Liver (tissue), 9 donors: ENCODE measurements around the gene HDGFL3. TPM values are rescaled to one million over a fixed set of nuclear protein-coding genes. Genes with fewer than 3 reads are reported as not detected.

Source experiments
- DNase-seq: peaks from one replicate; pipeline ENCODE4 v3.0.0-alpha.2; 2017; ENCODE audit warnings: low spot score
- H3K27ac ChIP-seq, 2 donors: one replicate each; pipeline ENCODE4 v1.7.0; 2013; ENCODE audit warnings: inconsistent platforms in 2 of 2, low read length in 2 of 2, control low read depth in 1 of 2, low read depth in 1 of 2, mild to moderate bottlenecking in 1 of 2
- H3K27me3 ChIP-seq, 4 donors: one replicate each; pipeline versions ENCODE4 v1.6.1 to v1.7.0; 2013; ENCODE audit warnings: low read length in 3 of 4, inconsistent platforms in 1 of 4, mild to moderate bottlenecking in 1 of 4, moderate library complexity in 1 of 4; ENCODE audit not compliant: control insufficient read depth in 4 of 4, insufficient read depth in 4 of 4
- H3K36me3 ChIP-seq, 4 donors: one replicate each; pipeline versions ENCODE4 v1.6.1 to v1.7.0; 2013; ENCODE audit warnings: low read length in 3 of 4, mild to moderate bottlenecking in 3 of 4, low read depth in 1 of 4, moderate library complexity in 1 of 4; ENCODE audit not compliant: control insufficient read depth in 4 of 4, insufficient read depth in 3 of 4
- H3K4me1 ChIP-seq, 4 donors: one replicate each; pipeline versions ENCODE4 v1.6.1 to v1.7.0; 2013; ENCODE audit warnings: low read length in 3 of 4, mild to moderate bottlenecking in 3 of 4, moderate library complexity in 1 of 4; ENCODE audit not compliant: control insufficient read depth in 4 of 4, insufficient read depth in 4 of 4
- H3K4me3 ChIP-seq, 3 donors: one replicate each; pipeline versions ENCODE4 v1.6.1 to v1.7.0; 2013; ENCODE audit warnings: low read length in 3 of 3, control low read depth in 1 of 3, low read depth in 1 of 3, mild to moderate bottlenecking in 1 of 3
- H3K9ac ChIP-seq, 2 donors: one replicate each; pipeline ENCODE4 v1.7.0; 2013; ENCODE audit warnings: low read length in 2 of 2, mild to moderate bottlenecking in 2 of 2, moderate library complexity in 2 of 2, control low read depth in 1 of 2, low read depth in 1 of 2
- H3K9me3 ChIP-seq, 4 donors: one replicate each; pipeline versions ENCODE4 v1.6.1 to v1.7.0; 2013; ENCODE audit warnings: low read length in 3 of 4; ENCODE audit not compliant: control insufficient read depth in 4 of 4
- ATF3 ChIP-seq: IDR thresholded peaks from 2 replicates; pipeline ENCODE4 v1.6.1; 2016; ENCODE audit warnings: antibody characterized with exemption
- CTCF ChIP-seq: fragments of 150-350 bp; IDR thresholded peaks from 2 replicates; pipeline ENCODE4 v1.5.1; 2017; ENCODE audit warnings: improper control_type of control experiment, low read depth, low read length; ENCODE audit not compliant: missing input control
- FOXA1 ChIP-seq: IDR thresholded peaks from 2 replicates; pipeline ENCODE4 v1.6.1; 2016; ENCODE audit warnings: antibody characterized with exemption
- FOXA2 ChIP-seq: IDR thresholded peaks from 2 replicates; pipeline ENCODE4 v1.6.1; 2016; ENCODE audit warnings: antibody characterized with exemption
- GABPA ChIP-seq, 2 donors: IDR thresholded peaks in 1 of 2; conservative IDR thresholded peaks in 1 of 2; 2 replicates each; pipeline ENCODE4 v1.6.1; 2016; ENCODE audit warnings: antibody characterized with exemption in 2 of 2, mild to moderate bottlenecking in 1 of 2, moderate library complexity in 1 of 2
- HNF4A ChIP-seq, 2 donors: conservative IDR thresholded peaks; 2 replicates each; pipeline ENCODE4 v1.6.1; 2016; ENCODE audit warnings: antibody characterized with exemption in 2 of 2, mild to moderate bottlenecking in 2 of 2
- HNF4G ChIP-seq: IDR thresholded peaks from 2 replicates; pipeline ENCODE4 v1.6.1; 2016; ENCODE audit warnings: antibody characterized with exemption
- JUND ChIP-seq, 2 donors: IDR thresholded peaks; 2 replicates each; pipeline ENCODE4 v1.6.1; 2016; ENCODE audit warnings: antibody characterized with exemption in 2 of 2
- MAX ChIP-seq: IDR thresholded peaks from 2 replicates; pipeline ENCODE4 v1.6.1; 2016; ENCODE audit warnings: antibody characterized with exemption
- RAD21 ChIP-seq, 2 donors: IDR thresholded peaks; 2 replicates each; pipeline ENCODE4 v1.6.1; 2016; ENCODE audit warnings: antibody characterized with exemption in 2 of 2, mild to moderate bottlenecking in 2 of 2
- REST ChIP-seq: IDR thresholded peaks from 2 replicates; pipeline ENCODE4 v1.6.1; 2016; ENCODE audit warnings: antibody characterized with exemption, mild to moderate bottlenecking
- RXRA ChIP-seq, 2 donors: IDR thresholded peaks; 2 replicates each; pipeline ENCODE4 v1.6.1; 2017 to 2018; ENCODE audit warnings: antibody characterized with exemption in 2 of 2, mild to moderate bottlenecking in 1 of 2
- SP1 ChIP-seq: IDR thresholded peaks from 2 replicates; pipeline ENCODE4 v1.6.1; 2018; ENCODE audit warnings: antibody characterized with exemption, mild to moderate bottlenecking
- TAF1 ChIP-seq: conservative IDR thresholded peaks from 2 replicates; pipeline ENCODE4 v1.6.1; 2016; ENCODE audit warnings: antibody characterized with exemption, mild to moderate bottlenecking
- YY1 ChIP-seq: IDR thresholded peaks from 2 replicates; pipeline ENCODE4 v1.6.1; 2016; ENCODE audit warnings: antibody characterized with exemption, mild to moderate bottlenecking
- ZBTB33 ChIP-seq: IDR thresholded peaks from 2 replicates; pipeline ENCODE4 v1.6.1; 2016; ENCODE audit warnings: antibody characterized with exemption
- WGBS: extraction: QIAGEN DNeasy Blood & Tissue Kit; methylation state at CpG from one replicate; pipeline ENCODE4 v1.1.7; 2013; 5-methylcytosine and 5-hydroxymethylcytosine counted together
- polyA plus RNA-seq, 2 donors: library from polyadenylated mRNA; stranded (reverse) in 1 of 2; unstranded in 1 of 2; fragments of 200-250 nt in 1 of 2; fragments of >200 nt in 1 of 2; fragmentation: Nextera tagmentation in 1 of 2; extraction: Ambion mirVana in 1 of 2; gene quantifications; one replicate each; pipeline versions ENCODE4 v1.2.1 to v1.2.3, GENCODE V29; 2013 to 2015
- total RNA-seq, 2 donors: library from RNA; depleted of rRNA; stranded (reverse); fragments of >200 nt; gene quantifications; one replicate each; pipeline ENCODE4 v1.2.3, GENCODE V29; 2014
- donor health status: healthy.
- donor health status: healthy.
- donor health status: healthy.
- donor health status: healthy.
- donor health status: healthy.

HDGFL3 gene
- total and polyA plus RNA-seq, 4 donors = 0.44 to 3.5 (median 1.0) TPM

GRCh38 chr15:83166218-83166617 is 41.4 kb downstream of the HDGFL3 start:
- Histone ChIP-seq H3K9me3 (peaks cover 0 to 9% (median 4%) of the 10 kb centered on the region in 4 donors), H3K4me1 (no peaks in the 10 kb centered on the region), H3K4me3 (no peak overlapping the region), H3K27ac (no peak overlapping the region), H3K9ac (no peak overlapping the region), H3K27me3 (peaks cover 0 to 3% (median 0%) of the 10 kb centered on the region in 4 donors), H3K36me3 (no peaks in the 10 kb centered on the region)
- TF ChIP-seq RXRA (IDR thresholded peaks at IDR 0.05) = no peak
- TF ChIP-seq CTCF = no peak
- no peak for TF ChIP-seq TAF1
- no peak for TF ChIP-seq YY1
- TF ChIP-seq JUND (IDR thresholded peaks at IDR 0.05) = no peak
- no peak for TF ChIP-seq REST
- TF ChIP-seq HNF4A (conservative IDR thresholded peaks at IDR 0.05) = no peak
- TF ChIP-seq ATF3 = no peak
- no peak for TF ChIP-seq MAX
- TF ChIP-seq GABPA (IDR thresholded peaks at IDR 0.05 in 1 of 2, conservative IDR thresholded peaks at IDR 0.05 in 1 of 2) = no peak
- TF ChIP-seq ZBTB33 = no peak
- TF ChIP-seq SP1 = no peak
- TF ChIP-seq FOXA2 = no peak
- DNase-seq = no peak
- 87% methylated on average over 3 of the region's 3 CpGs for WGBS

GRCh38 chr15:83164771-83165404 is 42.7 kb downstream of the HDGFL3 start:
- TF ChIP-seq JUND (IDR thresholded peaks at IDR 0.05) = no peak
- TF ChIP-seq MAX = no peak
- TF ChIP-seq HNF4G = no peak
- no peak for TF ChIP-seq HNF4A (conservative IDR thresholded peaks at IDR 0.05)
- no peak for TF ChIP-seq RAD21 (IDR thresholded peaks at IDR 0.05)
- TF ChIP-seq CTCF = no peak
- TF ChIP-seq FOXA1 = no peak
- no peak for TF ChIP-seq GABPA (IDR thresholded peaks at IDR 0.05 in 1 of 2, conservative IDR thresholded peaks at IDR 0.05 in 1 of 2)
- TF ChIP-seq REST = no peak
- TF ChIP-seq SP1 = no peak
- TF ChIP-seq RXRA (IDR thresholded peaks at IDR 0.05) = no peak
- 76% methylated on average over 4 of the region's 4 CpGs for WGBS
- Histone ChIP-seq H3K9ac (no peak overlapping the region), H3K27me3 (peaks cover 0 to 3% (median 0%) of the 10 kb centered on the region in 4 donors), H3K9me3 (peaks cover 0 to 9% (median 4%) of the 10 kb centered on the region in 4 donors), H3K27ac (no peak overlapping the region), H3K4me1 (no peaks in the 10 kb centered on the region), H3K36me3 (no peaks in the 10 kb centered on the region), H3K4me3 (no peak overlapping the region)
- DNase-seq = no peak
